IMR-90 (cell line): ENCODE results near the gene PTPN11.
A peak's percentile ranks its signal among the peaks of the same experiment; 100 is the strongest.

Source experiments
- CEBPB ChIP-seq: IDR thresholded peaks from 2 replicates; pipeline ENCODE4 v1.6.1; 2012; ENCODE audit warnings: low read depth, low read length, improper control_type of control experiment
- MAFK ChIP-seq: IDR thresholded peaks from 2 replicates; pipeline ENCODE4 v1.6.1; 2012; ENCODE audit warnings: low read depth, low read length, improper control_type of control experiment
- MAZ ChIP-seq: IDR thresholded peaks from 2 replicates; pipeline ENCODE4 v1.6.1; 2012; ENCODE audit warnings: low read depth, mild to moderate bottlenecking, low read length, improper control_type of control experiment, moderate library complexity, borderline replicate concordance
- MXI1 ChIP-seq: IDR thresholded peaks from 2 replicates; pipeline ENCODE4 v1.6.1; 2012; ENCODE audit warnings: low read depth, mild to moderate bottlenecking, low read length, moderate library complexity, borderline replicate concordance
- NFE2L2 ChIP-seq: fragments of 150-350 bp; IDR thresholded peaks from 2 replicates; pipeline ENCODE4 v1.6.1; 2016; ENCODE audit warnings: low read depth, mild to moderate bottlenecking, low read length
- POLR2A ChIP-seq: IDR thresholded peaks from 2 replicates; pipeline ENCODE4 v1.6.1; 2012; ENCODE audit warnings: mild to moderate bottlenecking, low read depth, low read length
- RAD21 ChIP-seq: IDR thresholded peaks from 2 replicates; pipeline ENCODE4 v1.6.1; 2012; ENCODE audit warnings: low read length, improper control_type of control experiment
- RCOR1 ChIP-seq: IDR thresholded peaks from 2 replicates; pipeline ENCODE4 v1.6.1; 2012; ENCODE audit warnings: mild to moderate bottlenecking, low read length, improper control_type of control experiment; ENCODE audit not compliant: insufficient replicate concordance
- RFX5 ChIP-seq: IDR thresholded peaks from 2 replicates; pipeline ENCODE4 v1.8.0; 2012; ENCODE audit warnings: low read depth, mild to moderate bottlenecking, low read length, moderate library complexity
- SMC3 ChIP-seq: fragments of 150-350 bp; IDR thresholded peaks from 2 replicates; pipeline ENCODE4 v1.6.1; 2016; ENCODE audit warnings: low read depth, mild to moderate bottlenecking, antibody characterized with exemption, low read length, moderate library complexity
- TF ChIP-seq, protein P1 (sequence below): conservative IDR thresholded peaks from 2 replicates; pipeline ENCODE4 v1.5.1; 2012; ENCODE audit warnings: mild to moderate bottlenecking, low read depth, low read length, improper control_type of control experiment
- TF ChIP-seq, protein P2 (sequence below): fragments of 150-350 bp; IDR thresholded peaks from 2 replicates; pipeline ENCODE4 v1.6.1; 2016; ENCODE audit warnings: low read depth, mild to moderate bottlenecking, low read length, moderate library complexity, borderline replicate concordance
- TF ChIP-seq, protein P3 (sequence below): fragments of 150-350 bp; IDR thresholded peaks from 2 replicates; pipeline ENCODE4 v1.6.1; 2017; ENCODE audit warnings: mild to moderate bottlenecking, antibody characterized with exemption, low read length, low read depth

DNA sequence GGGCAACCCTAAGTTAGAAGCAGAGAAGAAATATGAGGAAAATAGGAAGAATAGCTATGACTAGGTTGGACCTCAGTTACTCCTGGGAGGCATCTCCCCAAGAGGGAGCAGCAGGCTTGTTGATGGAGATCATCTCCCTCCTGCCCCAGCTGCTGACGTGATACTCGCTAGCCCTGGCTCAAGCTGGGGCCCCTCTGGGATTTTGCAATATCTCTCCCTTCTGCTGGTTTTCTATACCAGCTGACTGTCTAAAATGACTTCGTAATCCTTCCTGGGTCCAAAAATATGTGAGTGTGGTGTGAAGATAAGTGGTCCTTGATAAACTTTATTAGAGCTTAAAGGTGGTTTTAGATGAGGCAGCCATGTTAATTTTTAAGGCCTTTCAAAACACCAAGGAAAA is 32.0 kb upstream of the PTPN11 start:
- TF ChIP-seq, protein P1, sequence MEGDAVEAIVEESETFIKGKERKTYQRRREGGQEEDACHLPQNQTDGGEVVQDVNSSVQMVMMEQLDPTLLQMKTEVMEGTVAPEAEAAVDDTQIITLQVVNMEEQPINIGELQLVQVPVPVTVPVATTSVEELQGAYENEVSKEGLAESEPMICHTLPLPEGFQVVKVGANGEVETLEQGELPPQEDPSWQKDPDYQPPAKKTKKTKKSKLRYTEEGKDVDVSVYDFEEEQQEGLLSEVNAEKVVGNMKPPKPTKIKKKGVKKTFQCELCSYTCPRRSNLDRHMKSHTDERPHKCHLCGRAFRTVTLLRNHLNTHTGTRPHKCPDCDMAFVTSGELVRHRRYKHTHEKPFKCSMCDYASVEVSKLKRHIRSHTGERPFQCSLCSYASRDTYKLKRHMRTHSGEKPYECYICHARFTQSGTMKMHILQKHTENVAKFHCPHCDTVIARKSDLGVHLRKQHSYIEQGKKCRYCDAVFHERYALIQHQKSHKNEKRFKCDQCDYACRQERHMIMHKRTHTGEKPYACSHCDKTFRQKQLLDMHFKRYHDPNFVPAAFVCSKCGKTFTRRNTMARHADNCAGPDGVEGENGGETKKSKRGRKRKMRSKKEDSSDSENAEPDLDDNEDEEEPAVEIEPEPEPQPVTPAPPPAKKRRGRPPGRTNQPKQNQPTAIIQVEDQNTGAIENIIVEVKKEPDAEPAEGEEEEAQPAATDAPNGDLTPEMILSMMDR, result no peak
- TF ChIP-seq POLR2A (no peak), CEBPB (peak; percentile 81), MAZ (peak; percentile 47; the same call in 1 of the 2 replicates), RFX5 (no peak), RAD21 (no peak), MXI1 (no peak), NFE2L2 (no peak), MAFK (no peak), RCOR1 (no peak), SMC3 (no peak)
- TF ChIP-seq, protein P2, sequence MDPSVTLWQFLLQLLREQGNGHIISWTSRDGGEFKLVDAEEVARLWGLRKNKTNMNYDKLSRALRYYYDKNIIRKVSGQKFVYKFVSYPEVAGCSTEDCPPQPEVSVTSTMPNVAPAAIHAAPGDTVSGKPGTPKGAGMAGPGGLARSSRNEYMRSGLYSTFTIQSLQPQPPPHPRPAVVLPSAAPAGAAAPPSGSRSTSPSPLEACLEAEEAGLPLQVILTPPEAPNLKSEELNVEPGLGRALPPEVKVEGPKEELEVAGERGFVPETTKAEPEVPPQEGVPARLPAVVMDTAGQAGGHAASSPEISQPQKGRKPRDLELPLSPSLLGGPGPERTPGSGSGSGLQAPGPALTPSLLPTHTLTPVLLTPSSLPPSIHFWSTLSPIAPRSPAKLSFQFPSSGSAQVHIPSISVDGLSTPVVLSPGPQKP, result no peak
- TF ChIP-seq, protein P3, sequence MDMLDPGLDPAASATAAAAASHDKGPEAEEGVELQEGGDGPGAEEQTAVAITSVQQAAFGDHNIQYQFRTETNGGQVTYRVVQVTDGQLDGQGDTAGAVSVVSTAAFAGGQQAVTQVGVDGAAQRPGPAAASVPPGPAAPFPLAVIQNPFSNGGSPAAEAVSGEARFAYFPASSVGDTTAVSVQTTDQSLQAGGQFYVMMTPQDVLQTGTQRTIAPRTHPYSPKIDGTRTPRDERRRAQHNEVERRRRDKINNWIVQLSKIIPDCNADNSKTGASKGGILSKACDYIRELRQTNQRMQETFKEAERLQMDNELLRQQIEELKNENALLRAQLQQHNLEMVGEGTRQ, result no peak
